CD4-positive, alpha-beta T cell treated with Interferon alpha-2 for 1 hour (primary cell): ENCODE results near the gene SCMH1.
A peak's percentile ranks its signal among the peaks of the same experiment; 100 is the strongest.
"Not testable (repeated sequence)": the region's sequence is repeated elsewhere in the genome, so short reads cannot be mapped to it uniquely, and the experiment has no call there.

Source experiments
- DNase-seq, 2 donors: peaks; one replicate each; pipeline ENCODE4 v3.0.0-alpha.2; 2020 to 2022

SCMH1 gene

GRCh38 chr1:41246568-41246967, 4.5 kb upstream of the SCMH1 start:
- DNase-seq, result no peak

DNA sequence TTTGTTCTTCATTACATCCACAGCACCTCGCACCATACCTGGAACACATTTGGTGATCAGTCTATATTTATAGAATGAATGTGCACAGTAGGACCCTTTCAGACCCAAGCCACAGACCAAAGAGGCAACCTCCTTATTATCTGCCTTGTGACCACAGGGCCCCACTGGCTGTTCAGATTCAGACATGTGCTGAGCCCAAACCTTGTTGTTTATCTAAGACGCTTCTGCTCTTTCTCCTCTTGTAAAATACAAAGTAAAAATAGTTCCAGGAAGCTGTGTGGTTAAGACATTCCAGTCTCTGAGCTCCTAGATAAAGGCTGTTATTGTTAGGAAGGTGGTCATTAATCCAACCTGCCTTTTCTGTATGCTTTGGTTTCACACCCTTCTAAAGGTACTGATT, 3.6 kb upstream of the SCMH1 start:
- DNase-seq, result no peak

DNA sequence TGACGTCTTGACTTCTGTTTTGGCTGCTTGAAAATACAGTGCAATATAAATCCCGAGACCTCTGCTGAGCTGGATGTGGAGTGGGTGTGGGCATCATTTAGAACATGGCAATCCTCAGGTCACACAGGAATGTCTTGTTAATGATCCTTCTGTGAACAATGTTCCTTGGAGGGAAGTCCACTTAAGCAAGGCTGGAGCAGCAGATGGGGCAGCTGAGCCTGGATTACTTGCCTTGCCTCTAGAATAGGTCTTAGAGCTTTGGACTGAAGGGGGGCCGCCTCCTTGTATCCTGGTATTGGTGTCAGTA, 926 bp upstream of the SCMH1 start:
- DNase-seq, result no peak

- DNase-seq, result no peak
These were observed 404 bp upstream of the SCMH1 start for GRCh38 chr1:41242342-41243078.

GRCh38 chr1:41241354-41241748, 755 bp downstream of the SCMH1 start:
- DNase-seq, result peak; percentile 28 to 58

GRCh38 chr1:41240781-41241353, 1.2 kb downstream of the SCMH1 start:
- peak in 1 of 2 donors; percentile 4 for DNase-seq

GRCh38 chr1:41239988-41240610, 2.0 kb downstream of the SCMH1 start:
- peak in 1 of 2 donors; percentile 40 for DNase-seq

- DNase-seq, result no peak
These were observed 3.7 kb downstream of the SCMH1 start for GRCh38 chr1:41238311-41238988.

DNA sequence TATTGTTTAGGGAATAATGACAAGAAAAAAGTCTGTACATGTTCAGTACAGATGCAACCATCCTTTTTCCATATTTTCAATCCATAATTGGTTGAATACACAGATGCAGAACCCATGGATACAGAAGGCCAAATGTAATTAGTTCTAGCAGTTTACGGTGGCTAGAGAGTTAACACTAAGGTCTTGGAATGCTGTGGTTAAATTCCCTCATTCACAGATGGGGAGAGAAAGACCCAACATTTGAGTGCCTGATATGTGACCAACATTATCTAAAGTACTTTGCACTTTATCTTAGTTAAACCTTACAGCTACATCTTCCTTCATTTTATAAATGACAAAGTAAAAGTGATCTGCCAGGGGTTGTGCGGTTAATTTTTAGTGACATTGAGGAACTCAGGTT, 5.3 kb downstream of the SCMH1 start:
- DNase-seq, result no peak

DNA sequence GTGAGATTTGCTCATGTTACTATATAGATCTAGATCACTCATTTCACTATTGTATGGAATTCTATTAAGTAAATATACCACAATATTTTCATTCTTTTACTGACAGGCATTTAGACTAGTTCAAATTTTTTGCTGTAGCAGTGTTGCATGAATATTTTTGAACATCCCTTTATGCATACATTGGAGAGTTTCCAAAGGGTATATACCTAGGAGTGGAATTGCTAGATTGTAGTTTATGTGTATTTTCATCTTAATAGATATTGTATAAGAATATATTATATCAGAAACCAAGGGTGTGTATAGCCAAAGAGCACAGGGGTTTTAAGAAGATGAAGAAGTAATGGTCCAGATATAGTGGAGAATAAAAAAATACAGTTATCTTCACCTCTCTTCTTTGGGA, 6.2 kb downstream of the SCMH1 start:
- DNase-seq, result no peak

- no peak for DNase-seq
These were observed 8.4 kb downstream of the SCMH1 start for GRCh38 chr1:41233708-41234107.

DNA sequence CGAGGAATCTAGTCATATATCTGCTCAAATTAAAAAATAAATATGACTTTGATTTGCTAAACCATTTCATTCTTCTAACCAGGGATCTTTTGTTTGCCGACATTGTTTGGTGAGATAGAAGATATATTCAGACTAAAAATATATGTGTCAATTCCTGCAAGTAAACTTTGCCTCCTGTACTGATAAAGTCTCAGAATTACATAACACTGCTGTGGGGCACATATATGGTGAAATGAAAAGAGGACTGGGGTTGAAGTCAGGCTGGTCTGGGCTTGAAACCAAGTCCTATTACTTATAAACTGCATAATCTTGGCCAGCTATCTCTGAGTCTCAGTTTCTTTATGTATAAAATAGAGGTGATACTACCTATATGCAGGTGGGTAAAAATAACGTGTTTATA, 9.8 kb downstream of the SCMH1 start:
- no peak for DNase-seq

- DNase-seq, result no peak
These were observed 11.4 kb downstream of the SCMH1 start for GRCh38 chr1:41230656-41231055.

- DNase-seq, result not testable (repeated sequence)
These were observed 12.9 kb downstream of the SCMH1 start for GRCh38 chr1:41229219-41229618.

DNA sequence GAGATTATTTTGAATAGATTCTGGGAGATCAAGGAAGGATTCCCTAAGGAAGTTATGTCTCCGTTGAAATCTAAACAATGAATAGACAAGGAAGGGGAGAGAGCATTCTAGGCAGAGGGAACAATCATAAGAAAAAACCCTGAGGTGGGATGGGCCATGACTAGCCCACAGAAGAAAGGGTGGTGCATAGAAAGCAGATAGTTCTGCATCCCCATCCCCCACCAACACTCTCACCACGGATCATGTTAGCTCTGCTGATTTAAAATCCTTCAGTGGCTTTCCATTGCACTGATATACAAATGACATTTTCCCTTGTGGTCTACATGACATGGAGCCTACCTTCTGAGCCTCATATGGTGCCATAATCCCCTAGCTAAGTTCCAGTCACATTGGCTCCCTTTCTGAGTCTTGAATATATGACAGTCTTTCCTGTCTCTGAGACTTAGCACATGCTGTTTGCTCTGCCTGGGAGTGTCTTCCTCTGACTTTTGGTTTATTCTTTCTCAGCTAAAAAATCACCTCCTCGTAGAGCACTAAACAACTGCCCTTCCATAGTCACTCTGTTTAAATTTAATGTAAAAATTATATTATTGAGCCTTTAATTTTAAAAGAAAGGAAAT, 15.2 kb downstream of the SCMH1 start:
- no peak for DNase-seq

DNA sequence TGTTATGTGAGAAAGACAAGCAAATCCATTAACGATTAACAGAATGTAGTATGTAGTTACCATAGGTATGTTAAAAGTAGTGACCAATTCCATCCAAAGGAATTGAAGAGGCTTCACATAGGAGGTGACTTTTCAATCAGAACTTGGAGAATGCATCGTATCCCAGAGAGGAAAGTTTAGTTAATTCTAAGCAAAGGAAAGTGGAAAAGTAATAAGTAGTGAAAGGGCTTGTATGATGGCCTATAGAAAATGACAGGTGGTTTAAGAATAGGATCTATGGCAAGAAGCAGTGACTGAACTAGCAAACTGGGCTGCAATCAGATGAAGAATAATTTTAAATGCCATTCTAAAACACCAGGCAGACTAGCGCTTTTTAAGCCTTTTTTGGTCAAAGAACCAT, 16.6 kb downstream of the SCMH1 start:
- DNase-seq, result no peak

GRCh38 chr1:41222496-41222895, 19.6 kb downstream of the SCMH1 start:
- no peak for DNase-seq

- DNase-seq, result no peak
These were observed 20.1 kb downstream of the SCMH1 start for GRCh38 chr1:41221995-41222394.

DNA sequence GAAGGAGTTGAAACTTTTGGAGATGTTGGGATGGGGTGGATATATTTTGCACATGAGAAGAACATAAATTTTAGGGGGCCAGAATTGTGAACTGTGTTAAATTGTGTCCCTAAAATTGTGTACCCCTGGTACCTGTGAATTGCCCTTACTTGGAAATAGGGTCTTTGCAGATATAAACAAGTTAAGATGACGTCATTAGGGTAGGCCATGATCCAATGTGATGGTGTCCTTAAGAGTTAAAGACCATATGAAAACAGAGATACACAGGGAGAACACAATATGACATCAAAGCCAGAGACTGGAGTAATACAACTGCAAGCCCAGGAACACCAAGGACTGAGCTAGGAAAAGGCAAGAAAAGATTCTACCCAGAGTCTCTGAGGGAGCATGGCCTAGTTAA, 24.0 kb downstream of the SCMH1 start:
- no peak for DNase-seq

GRCh38 chr1:41217441-41217840, 24.7 kb downstream of the SCMH1 start:
- DNase-seq, result no peak

- no peak for DNase-seq
These were observed 26.5 kb downstream of the SCMH1 start for GRCh38 chr1:41215623-41216022.

GRCh38 chr1:41213341-41213740, 28.8 kb downstream of the SCMH1 start:
- DNase-seq, result no peak

DNA sequence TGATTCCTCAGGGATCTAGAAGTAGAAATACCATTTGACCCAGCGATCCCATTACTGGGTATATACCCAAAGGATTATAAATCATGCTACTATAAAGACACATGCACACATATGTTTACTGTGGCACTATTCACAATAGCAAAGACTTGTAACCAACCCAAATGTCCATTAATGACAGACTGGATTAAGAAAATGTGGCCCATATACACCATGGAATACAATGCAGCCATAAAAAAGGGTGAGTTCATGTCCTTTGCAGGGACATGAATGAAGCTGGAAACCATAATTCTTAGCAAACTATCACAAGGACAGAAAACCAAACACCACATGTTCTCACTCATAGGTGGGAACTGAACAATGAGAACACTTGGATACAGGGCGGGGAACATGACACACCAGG, 30.5 kb downstream of the SCMH1 start:
- DNase-seq, result not testable (repeated sequence)

DNA sequence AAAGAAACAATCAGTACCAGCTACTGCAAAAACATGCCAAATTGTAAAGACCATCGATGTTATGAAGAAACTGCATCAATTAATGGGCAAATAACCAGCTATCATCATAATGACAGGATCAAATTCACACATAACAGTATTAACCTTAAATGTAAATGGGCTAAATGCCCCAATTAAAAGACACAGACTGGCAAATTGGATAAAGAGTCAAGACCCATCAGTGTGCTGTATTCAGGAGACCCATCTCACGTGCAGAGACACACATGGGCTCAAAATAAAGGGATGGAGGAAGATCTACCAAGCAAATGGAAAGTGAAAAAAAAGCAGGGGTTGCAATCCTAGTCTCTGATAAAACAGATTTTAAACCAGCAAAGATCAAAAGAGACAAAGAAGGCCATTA, 35.1 kb downstream of the SCMH1 start:
- not testable (repeated sequence) for DNase-seq
